ENCODE measurements around the gene TNFRSF4. TPM values are rescaled to one million over a fixed set of nuclear protein-coding genes. Genes with fewer than 3 reads are reported as not detected.

Gene TNFRSF4
- total and polyA plus RNA-seq, 9 of the 15 experiments (the other 6 are each of a cell fraction or from before 2014, with no cell fraction given) = 0.07 to 0.44 (median 0.19) TPM; not detected in 5

DNA sequence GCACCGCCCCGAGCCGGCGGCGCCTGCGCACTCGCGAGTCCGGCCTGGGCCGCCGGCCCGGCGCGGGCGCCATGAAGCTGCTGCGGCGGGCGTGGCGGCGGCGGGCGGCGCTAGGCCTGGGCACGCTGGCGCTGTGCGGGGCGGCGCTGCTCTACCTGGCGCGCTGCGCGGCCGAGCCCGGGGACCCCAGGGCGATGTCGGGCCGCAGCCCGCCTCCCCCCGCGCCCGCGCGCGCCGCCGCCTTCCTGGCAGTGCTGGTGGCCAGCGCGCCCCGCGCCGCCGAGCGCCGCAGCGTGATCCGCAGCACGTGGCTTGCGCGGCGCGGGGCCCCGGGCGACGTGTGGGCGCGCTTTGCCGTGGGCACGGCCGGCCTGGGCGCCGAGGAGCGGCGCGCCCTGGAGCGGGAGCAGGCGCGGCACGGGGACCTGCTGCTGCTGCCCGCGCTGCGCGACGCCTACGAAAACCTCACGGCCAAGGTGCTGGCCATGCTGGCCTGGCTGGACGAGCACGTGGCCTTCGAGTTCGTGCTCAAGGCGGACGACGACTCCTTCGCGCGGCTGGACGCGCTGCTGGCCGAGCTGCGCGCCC is 18.3 kb upstream of the TNFRSF4 start, which contains the start of gene B3GALT6 (continued):
- peak in 1 of 2 experiments; percentile 67; a peak in 1 of 4 replicates for TF ChIP-seq NONO (IDR thresholded peaks at IDR 0.05; ENCODE audit: low read depth in 2 of 2, low read length in 1 of 2)
- no peak for TF ChIP-seq LCOR (CRISPR knock-in tag; IDR thresholded peaks at IDR 0.05)
- no peak for TF ChIP-seq SMARCA4 (IDR thresholded peaks at IDR 0.05)
- TF ChIP-seq XRCC3 (IDR thresholded peaks at IDR 0.05) = no peak
- TF ChIP-seq, protein P1, sequence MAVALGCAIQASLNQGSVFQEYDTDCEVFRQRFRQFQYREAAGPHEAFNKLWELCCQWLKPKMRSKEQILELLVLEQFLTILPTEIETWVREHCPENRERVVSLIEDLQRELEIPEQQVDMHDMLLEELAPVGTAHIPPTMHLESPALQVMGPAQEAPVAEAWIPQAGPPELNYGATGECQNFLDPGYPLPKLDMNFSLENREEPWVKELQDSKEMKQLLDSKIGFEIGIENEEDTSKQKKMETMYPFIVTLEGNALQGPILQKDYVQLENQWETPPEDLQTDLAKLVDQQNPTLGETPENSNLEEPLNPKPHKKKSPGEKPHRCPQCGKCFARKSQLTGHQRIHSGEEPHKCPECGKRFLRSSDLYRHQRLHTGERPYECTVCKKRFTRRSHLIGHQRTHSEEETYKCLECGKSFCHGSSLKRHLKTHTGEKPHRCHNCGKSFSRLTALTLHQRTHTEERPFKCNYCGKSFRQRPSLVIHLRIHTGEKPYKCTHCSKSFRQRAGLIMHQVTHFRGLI (CRISPR knock-in tag; IDR thresholded peaks at IDR 0.05) = no peak
- no peak; the same call in 1 of the 2 replicates for TF ChIP-seq RB1 (IDR thresholded peaks at IDR 0.05; ENCODE audit: low read depth)
- TF ChIP-seq ERF (CRISPR knock-in tag; IDR thresholded peaks at IDR 0.05) = peak; percentile 96
- TF ChIP-seq, protein P2, sequence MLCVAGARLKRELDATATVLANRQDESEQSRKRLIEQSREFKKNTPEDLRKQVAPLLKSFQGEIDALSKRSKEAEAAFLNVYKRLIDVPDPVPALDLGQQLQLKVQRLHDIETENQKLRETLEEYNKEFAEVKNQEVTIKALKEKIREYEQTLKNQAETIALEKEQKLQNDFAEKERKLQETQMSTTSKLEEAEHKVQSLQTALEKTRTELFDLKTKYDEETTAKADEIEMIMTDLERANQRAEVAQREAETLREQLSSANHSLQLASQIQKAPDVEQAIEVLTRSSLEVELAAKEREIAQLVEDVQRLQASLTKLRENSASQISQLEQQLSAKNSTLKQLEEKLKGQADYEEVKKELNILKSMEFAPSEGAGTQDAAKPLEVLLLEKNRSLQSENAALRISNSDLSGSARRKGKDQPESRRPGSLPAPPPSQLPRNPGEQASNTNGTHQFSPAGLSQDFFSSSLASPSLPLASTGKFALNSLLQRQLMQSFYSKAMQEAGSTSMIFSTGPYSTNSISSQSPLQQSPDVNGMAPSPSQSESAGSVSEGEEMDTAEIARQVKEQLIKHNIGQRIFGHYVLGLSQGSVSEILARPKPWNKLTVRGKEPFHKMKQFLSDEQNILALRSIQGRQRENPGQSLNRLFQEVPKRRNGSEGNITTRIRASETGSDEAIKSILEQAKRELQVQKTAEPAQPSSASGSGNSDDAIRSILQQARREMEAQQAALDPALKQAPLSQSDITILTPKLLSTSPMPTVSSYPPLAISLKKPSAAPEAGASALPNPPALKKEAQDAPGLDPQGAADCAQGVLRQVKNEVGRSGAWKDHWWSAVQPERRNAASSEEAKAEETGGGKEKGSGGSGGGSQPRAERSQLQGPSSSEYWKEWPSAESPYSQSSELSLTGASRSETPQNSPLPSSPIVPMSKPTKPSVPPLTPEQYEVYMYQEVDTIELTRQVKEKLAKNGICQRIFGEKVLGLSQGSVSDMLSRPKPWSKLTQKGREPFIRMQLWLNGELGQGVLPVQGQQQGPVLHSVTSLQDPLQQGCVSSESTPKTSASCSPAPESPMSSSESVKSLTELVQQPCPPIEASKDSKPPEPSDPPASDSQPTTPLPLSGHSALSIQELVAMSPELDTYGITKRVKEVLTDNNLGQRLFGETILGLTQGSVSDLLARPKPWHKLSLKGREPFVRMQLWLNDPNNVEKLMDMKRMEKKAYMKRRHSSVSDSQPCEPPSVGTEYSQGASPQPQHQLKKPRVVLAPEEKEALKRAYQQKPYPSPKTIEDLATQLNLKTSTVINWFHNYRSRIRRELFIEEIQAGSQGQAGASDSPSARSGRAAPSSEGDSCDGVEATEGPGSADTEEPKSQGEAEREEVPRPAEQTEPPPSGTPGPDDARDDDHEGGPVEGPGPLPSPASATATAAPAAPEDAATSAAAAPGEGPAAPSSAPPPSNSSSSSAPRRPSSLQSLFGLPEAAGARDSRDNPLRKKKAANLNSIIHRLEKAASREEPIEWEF (CRISPR knock-in tag; IDR thresholded peaks at IDR 0.05) = peak; percentile 73; the same call in 1 of the 2 replicates
- TF ChIP-seq, protein P3, sequence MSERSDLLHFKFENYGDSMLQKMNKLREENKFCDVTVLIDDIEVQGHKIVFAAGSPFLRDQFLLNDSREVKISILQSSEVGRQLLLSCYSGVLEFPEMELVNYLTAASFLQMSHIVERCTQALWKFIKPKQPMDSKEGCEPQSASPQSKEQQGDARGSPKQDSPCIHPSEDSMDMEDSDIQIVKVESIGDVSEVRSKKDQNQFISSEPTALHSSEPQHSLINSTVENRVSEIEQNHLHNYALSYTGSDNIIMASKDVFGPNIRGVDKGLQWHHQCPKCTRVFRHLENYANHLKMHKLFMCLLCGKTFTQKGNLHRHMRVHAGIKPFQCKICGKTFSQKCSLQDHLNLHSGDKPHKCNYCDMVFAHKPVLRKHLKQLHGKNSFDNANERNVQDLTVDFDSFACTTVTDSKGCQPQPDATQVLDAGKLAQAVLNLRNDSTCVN (CRISPR knock-in tag; IDR thresholded peaks at IDR 0.05) = no peak
- TF ChIP-seq TAF9B (IDR thresholded peaks at IDR 0.05; ENCODE audit: partially characterized antibody) = no peak
- TF ChIP-seq KLF1 (tag; IDR thresholded peaks at IDR 0.05) = 0 out of 2 replicates have a peak, but pooled peaks have one; percentile 28
- no peak for TF ChIP-seq ZNF140 (CRISPR knock-in tag; IDR thresholded peaks at IDR 0.05)
- TF ChIP-seq, protein P4, sequence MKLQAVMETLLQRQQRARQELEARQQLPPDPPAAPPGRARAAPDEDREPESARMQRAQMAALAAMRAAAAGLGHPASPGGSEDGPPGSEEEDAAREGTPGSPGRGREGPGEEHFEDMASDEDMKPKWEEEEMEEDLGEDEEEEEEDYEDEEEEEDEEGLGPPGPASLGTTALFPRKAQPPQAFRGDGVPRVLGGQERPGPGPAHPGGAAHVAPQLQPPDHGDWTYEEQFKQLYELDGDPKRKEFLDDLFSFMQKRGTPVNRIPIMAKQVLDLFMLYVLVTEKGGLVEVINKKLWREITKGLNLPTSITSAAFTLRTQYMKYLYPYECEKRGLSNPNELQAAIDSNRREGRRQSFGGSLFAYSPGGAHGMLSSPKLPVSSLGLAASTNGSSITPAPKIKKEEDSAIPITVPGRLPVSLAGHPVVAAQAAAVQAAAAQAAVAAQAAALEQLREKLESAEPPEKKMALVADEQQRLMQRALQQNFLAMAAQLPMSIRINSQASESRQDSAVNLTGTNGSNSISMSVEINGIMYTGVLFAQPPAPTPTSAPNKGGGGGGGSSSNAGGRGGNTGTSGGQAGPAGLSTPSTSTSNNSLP (IDR thresholded peaks at IDR 0.05; ENCODE audit: borderline replicate concordance, low read depth, low read length) = no peak
- TF ChIP-seq RFX7 (CRISPR knock-in tag; IDR thresholded peaks at IDR 0.05) = no peak

Data from K562 (cell line).